ENCODE measurements around the gene FLNB.
A peak's percentile ranks its signal among the peaks of the same experiment; 100 is the strongest.

Gene FLNB

GRCh38 chr3:58150130-58150809, 142.0 kb downstream of the FLNB start:
- no peak for DNase-seq

- no peak for DNase-seq
Observed at GRCh38 chr3:58150810-58151199, 142.6 kb downstream of the FLNB start.

- no peak for DNase-seq
Observed at GRCh38 chr3:58151637-58152036, 143.4 kb downstream of the FLNB start.

- no peak for DNase-seq
Observed at GRCh38 chr3:58152225-58153015, 144.2 kb downstream of the FLNB start.

GRCh38 chr3:58153371-58153770, 145.1 kb downstream of the FLNB start:
- DNase-seq, result no peak

- no peak for DNase-seq
Observed at GRCh38 chr3:58154626-58155449, 146.6 kb downstream of the FLNB start.

- no peak for DNase-seq
Observed at GRCh38 chr3:58155838-58156237, 147.6 kb downstream of the FLNB start.

- no peak for DNase-seq
Observed at GRCh38 chr3:58157700-58158099, 149.5 kb downstream of the FLNB start.

GRCh38 chr3:58158442-58159153, 150.4 kb downstream of the FLNB start:
- DNase-seq, result no peak

- DNase-seq, result no peak
Observed at GRCh38 chr3:58160399-58160798, 152.2 kb downstream of the FLNB start.

GRCh38 chr3:58161435-58162398, 153.5 kb downstream of the FLNB start:
- DNase-seq, result no peak

- no peak for DNase-seq
Observed at GRCh38 chr3:58163234-58163633, 155.0 kb downstream of the FLNB start.

- no peak for DNase-seq
Observed at GRCh38 chr3:58164199-58164879, 156.1 kb downstream of the FLNB start.

GRCh38 chr3:58164906-58165821, 156.9 kb downstream of the FLNB start:
- DNase-seq, result no peak

- peak; percentile 32 for DNase-seq
Observed at GRCh38 chr3:58167431-58168351, 159.5 kb downstream of the FLNB start.

- DNase-seq, result no peak
Observed at GRCh38 chr3:58168498-58168897, 160.3 kb downstream of the FLNB start.

- no peak for DNase-seq
Observed at GRCh38 chr3:58169371-58169770, 161.1 kb downstream of the FLNB start.

- DNase-seq, result no peak
Observed at GRCh38 chr3:58170376-58170775, 162.2 kb downstream of the FLNB start.

GRCh38 chr3:58171126-58171525, 162.9 kb downstream of the FLNB start:
- no peak for DNase-seq

Measured in CD4-positive, alpha-beta T cell treated with Interleukin-4 for 4 hours (primary cell).